ENCODE measurements around the gene NAP1L1.

Gene NAP1L1

GRCh38 chr12:76083904-76084862, at the start of gene NAP1L1:
Gene NAP1L1, minus strand, starts transcription at chr12:76084685. Its CDS starts 10,466 bp downstream, at chr12:76074219.
- Mint-ChIP-seq H3K4me3 (peak within 1 kb of the TSS; percentile 86 to 98), H3K4me1 (peaks cover 52% of the 10 kb centered on the region), H3K27ac (peak within 1 kb of the TSS; percentile 99), H3K9me3 (no peaks in the 10 kb centered on the region), H3K27me3 (no peaks in the 10 kb centered on the region)
- ATAC-seq (peak; percentile 92), DNase-seq (peak; percentile 97)

GRCh38 chr12:76127588-76127987, 43.1 kb upstream of the NAP1L1 start:
- no peak for DNase-seq
- Mint-ChIP-seq H3K27ac (no peak overlapping the region), H3K4me1 (no peaks in the 10 kb centered on the region), H3K27me3 (peaks cover 8% of the 10 kb centered on the region), H3K9me3 (no peaks in the 10 kb centered on the region), H3K4me3 (no peak overlapping the region)
- no peak for ATAC-seq

GRCh38 chr12:76124456-76124855, 40.0 kb upstream of the NAP1L1 start:
- no peak for DNase-seq
- H3K4me3 Mint-ChIP-seq: no peak overlapping the region
- no peak for ATAC-seq
- no peak overlapping the region for H3K27ac Mint-ChIP-seq
- no peaks in the 10 kb centered on the region for H3K27me3 Mint-ChIP-seq
- no peaks in the 10 kb centered on the region for H3K9me3 Mint-ChIP-seq
- no peaks in the 10 kb centered on the region for H3K4me1 Mint-ChIP-seq

GRCh38 chr12:76123259-76124212, 39.1 kb upstream of the NAP1L1 start:
- H3K4me3 Mint-ChIP-seq: no peak overlapping the region
- no peak overlapping the region for H3K27ac Mint-ChIP-seq
- no peak for ATAC-seq
- DNase-seq: no peak
- H3K27me3 Mint-ChIP-seq: no peaks in the 10 kb centered on the region
- H3K9me3 Mint-ChIP-seq: no peaks in the 10 kb centered on the region
- H3K4me1 Mint-ChIP-seq: no peaks in the 10 kb centered on the region

- DNase-seq: no peak
- H3K27ac Mint-ChIP-seq: no peak overlapping the region
- H3K9me3 Mint-ChIP-seq: no peaks in the 10 kb centered on the region
- ATAC-seq: no peak
- H3K4me1 Mint-ChIP-seq: no peaks in the 10 kb centered on the region
- H3K27me3 Mint-ChIP-seq: no peaks in the 10 kb centered on the region
- H3K4me3 Mint-ChIP-seq: no peak overlapping the region
These were observed 35.4 kb upstream of the NAP1L1 start for GRCh38 chr12:76119887-76120286.

- H3K27ac Mint-ChIP-seq: no peak overlapping the region
- DNase-seq (no peak), ATAC-seq (no peak)
- no peak overlapping the region for H3K4me3 Mint-ChIP-seq
- no peaks in the 10 kb centered on the region for H3K4me1 Mint-ChIP-seq
- H3K9me3 Mint-ChIP-seq: no peaks in the 10 kb centered on the region
- no peaks in the 10 kb centered on the region for H3K27me3 Mint-ChIP-seq
These were observed 33.3 kb upstream of the NAP1L1 start for GRCh38 chr12:76117751-76118150.

GRCh38 chr12:76117067-76117691, 32.7 kb upstream of the NAP1L1 start:
- no peak overlapping the region for H3K27ac Mint-ChIP-seq
- no peaks in the 10 kb centered on the region for H3K27me3 Mint-ChIP-seq
- no peak for ATAC-seq
- no peaks in the 10 kb centered on the region for H3K4me1 Mint-ChIP-seq
- no peaks in the 10 kb centered on the region for H3K9me3 Mint-ChIP-seq
- no peak for DNase-seq
- H3K4me3 Mint-ChIP-seq: no peak overlapping the region

GRCh38 chr12:76113800-76114757, 29.6 kb upstream of the NAP1L1 start:
- Mint-ChIP-seq H3K4me3 (no peak overlapping the region), H3K27me3 (no peaks in the 10 kb centered on the region), H3K27ac (peak overlapping the region in 1 of 2 donors; percentile 49), H3K4me1 (no peaks in the 10 kb centered on the region), H3K9me3 (no peaks in the 10 kb centered on the region)
- DNase-seq (no peak), ATAC-seq (no peak)

GRCh38 chr12:76111209-76111749, 26.8 kb upstream of the NAP1L1 start:
- no peaks in the 10 kb centered on the region for H3K9me3 Mint-ChIP-seq
- no peak for DNase-seq
- no peaks in the 10 kb centered on the region for H3K4me1 Mint-ChIP-seq
- ATAC-seq: no peak
- H3K27ac Mint-ChIP-seq: no peak overlapping the region
- H3K4me3 Mint-ChIP-seq: no peak overlapping the region
- H3K27me3 Mint-ChIP-seq: no peaks in the 10 kb centered on the region

GRCh38 chr12:76109879-76110278, 25.4 kb upstream of the NAP1L1 start:
- no peak overlapping the region for H3K27ac Mint-ChIP-seq
- ATAC-seq (no peak), DNase-seq (no peak)
- no peaks in the 10 kb centered on the region for H3K9me3 Mint-ChIP-seq
- no peaks in the 10 kb centered on the region for H3K27me3 Mint-ChIP-seq
- no peaks in the 10 kb centered on the region for H3K4me1 Mint-ChIP-seq
- H3K4me3 Mint-ChIP-seq: no peak overlapping the region

- DNase-seq: no peak
- no peak for ATAC-seq
- Mint-ChIP-seq H3K27ac (no peak overlapping the region), H3K4me3 (no peak overlapping the region), H3K4me1 (no peaks in the 10 kb centered on the region), H3K9me3 (no peaks in the 10 kb centered on the region), H3K27me3 (no peaks in the 10 kb centered on the region)
These were observed 23.9 kb upstream of the NAP1L1 start for GRCh38 chr12:76108356-76108755.

- DNase-seq (no peak), ATAC-seq (no peak)
- Mint-ChIP-seq H3K9me3 (no peaks in the 10 kb centered on the region), H3K4me1 (no peaks in the 10 kb centered on the region), H3K27me3 (no peaks in the 10 kb centered on the region), H3K27ac (no peak overlapping the region), H3K4me3 (no peak overlapping the region)
These were observed 22.1 kb upstream of the NAP1L1 start for GRCh38 chr12:76106631-76107030.

GRCh38 chr12:76103958-76104357, 19.5 kb upstream of the NAP1L1 start:
- Mint-ChIP-seq H3K9me3 (no peaks in the 10 kb centered on the region), H3K4me3 (no peak overlapping the region), H3K27me3 (no peaks in the 10 kb centered on the region), H3K27ac (no peak overlapping the region), H3K4me1 (no peaks in the 10 kb centered on the region)
- DNase-seq (no peak), ATAC-seq (no peak)

- Mint-ChIP-seq H3K9me3 (no peaks in the 10 kb centered on the region), H3K4me1 (no peaks in the 10 kb centered on the region), H3K27ac (no peak overlapping the region), H3K4me3 (no peak overlapping the region), H3K27me3 (no peaks in the 10 kb centered on the region)
- no peak for ATAC-seq
- DNase-seq: no peak
These were observed 17.4 kb upstream of the NAP1L1 start for GRCh38 chr12:76101739-76102385.

All from stimulated activated naive CD8-positive, alpha-beta T cell treated with anti-CD3 and anti-CD28 coated beads, Interleukin-15, amount 100 ng/mL, for 72 hours (primary cell).